AG09309 (cell line): ENCODE measurements around the gene SPCS2.

ENCODE experiments used
- DNase-seq: peaks from one replicate; pipeline ENCODE4 v3.0.0-alpha.2; 2010; ENCODE audit warnings: low read depth
- H3K4me3 ChIP-seq: 2 replicates; pipeline ENCODE4 v1.5.1; 2011; ENCODE audit warnings: mild to moderate bottlenecking, low read depth, low read length, moderate library complexity; ENCODE audit not compliant: control insufficient read depth
- TF ChIP-seq, protein P1 (sequence below): IDR thresholded peaks from 2 replicates; pipeline ENCODE4 v1.5.1; 2011; ENCODE audit warnings: mild to moderate bottlenecking, low read depth, low read length, inconsistent platforms; ENCODE audit not compliant: insufficient read depth, control insufficient read depth; ENCODE audit errors: missing control alignments

Gene SPCS2

GRCh38 chr11:74948546-74948897, 544 bp upstream of the SPCS2 start:
- DNase-seq = no peak
- TF ChIP-seq, protein P1, sequence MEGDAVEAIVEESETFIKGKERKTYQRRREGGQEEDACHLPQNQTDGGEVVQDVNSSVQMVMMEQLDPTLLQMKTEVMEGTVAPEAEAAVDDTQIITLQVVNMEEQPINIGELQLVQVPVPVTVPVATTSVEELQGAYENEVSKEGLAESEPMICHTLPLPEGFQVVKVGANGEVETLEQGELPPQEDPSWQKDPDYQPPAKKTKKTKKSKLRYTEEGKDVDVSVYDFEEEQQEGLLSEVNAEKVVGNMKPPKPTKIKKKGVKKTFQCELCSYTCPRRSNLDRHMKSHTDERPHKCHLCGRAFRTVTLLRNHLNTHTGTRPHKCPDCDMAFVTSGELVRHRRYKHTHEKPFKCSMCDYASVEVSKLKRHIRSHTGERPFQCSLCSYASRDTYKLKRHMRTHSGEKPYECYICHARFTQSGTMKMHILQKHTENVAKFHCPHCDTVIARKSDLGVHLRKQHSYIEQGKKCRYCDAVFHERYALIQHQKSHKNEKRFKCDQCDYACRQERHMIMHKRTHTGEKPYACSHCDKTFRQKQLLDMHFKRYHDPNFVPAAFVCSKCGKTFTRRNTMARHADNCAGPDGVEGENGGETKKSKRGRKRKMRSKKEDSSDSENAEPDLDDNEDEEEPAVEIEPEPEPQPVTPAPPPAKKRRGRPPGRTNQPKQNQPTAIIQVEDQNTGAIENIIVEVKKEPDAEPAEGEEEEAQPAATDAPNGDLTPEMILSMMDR = no peak
- H3K4me3 ChIP-seq = peak overlapping the region; percentile 94

- TF ChIP-seq, protein P1 = no peak
- DNase-seq = no peak
- H3K4me3 ChIP-seq = peak overlapping the region; percentile 94
These were observed 679 bp downstream of the SPCS2 start for GRCh38 chr11:74949753-74950137.

DNA sequence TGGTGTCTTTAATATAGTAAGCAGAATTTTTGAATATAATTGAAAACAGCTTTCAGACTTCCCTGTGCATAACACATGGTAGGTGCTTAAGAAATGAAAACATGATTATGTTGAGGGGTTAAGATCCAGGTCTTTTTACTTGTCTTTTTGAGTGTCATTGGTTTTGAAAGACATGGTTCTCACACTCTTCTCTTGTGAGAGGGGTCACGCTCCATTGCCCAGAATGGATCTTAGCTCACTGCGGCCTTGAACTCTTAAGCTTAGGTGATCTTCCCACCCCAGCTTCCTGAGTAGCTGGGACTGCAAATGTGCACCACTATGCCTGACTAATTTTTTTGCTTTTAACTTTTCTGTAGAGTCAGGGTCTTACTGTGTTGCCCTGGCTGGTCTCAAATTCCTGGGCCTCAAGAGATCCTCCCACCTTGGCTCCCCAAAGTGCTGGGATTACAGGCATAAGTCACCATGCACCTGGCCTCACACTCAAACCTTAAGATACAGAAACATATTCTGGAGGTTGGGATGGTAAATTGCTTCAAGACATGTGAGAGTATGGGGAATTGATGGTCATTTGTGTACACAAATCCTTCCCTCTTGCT, 1.4 kb downstream of the SPCS2 start:
- H3K4me3 ChIP-seq = peak overlapping the region; percentile 94
- TF ChIP-seq, protein P1 = no peak
- DNase-seq = no peak

DNA sequence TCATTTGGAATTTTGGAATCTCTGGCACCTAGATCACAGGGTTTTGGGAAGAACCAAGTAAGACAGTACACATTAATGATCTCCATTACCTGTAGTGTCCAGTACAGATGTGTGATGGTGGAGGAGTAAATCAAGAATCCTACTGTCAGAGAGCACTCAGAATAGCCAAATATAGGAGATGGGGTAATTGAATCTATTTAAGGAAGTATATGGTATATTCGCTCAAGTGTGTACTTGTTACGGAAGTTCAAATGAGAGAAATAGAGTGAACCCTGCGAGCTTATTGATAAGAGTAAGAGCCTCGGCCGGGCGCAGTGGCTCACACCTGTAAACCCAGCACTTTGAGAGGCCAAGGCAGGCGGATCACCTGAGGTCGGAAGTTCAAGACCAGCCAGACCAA, 2.2 kb downstream of the SPCS2 start:
- H3K4me3 ChIP-seq = no peak overlapping the region
- no peak for DNase-seq
- TF ChIP-seq, protein P1 = no peak

GRCh38 chr11:74952752-74953151, 3.7 kb downstream of the SPCS2 start:
- no peak for DNase-seq
- no peak overlapping the region for H3K4me3 ChIP-seq
- TF ChIP-seq, protein P1 = no peak

GRCh38 chr11:74953451-74953850, 4.4 kb downstream of the SPCS2 start:
- no peak overlapping the region for H3K4me3 ChIP-seq
- TF ChIP-seq, protein P1 = no peak
- no peak for DNase-seq

DNA sequence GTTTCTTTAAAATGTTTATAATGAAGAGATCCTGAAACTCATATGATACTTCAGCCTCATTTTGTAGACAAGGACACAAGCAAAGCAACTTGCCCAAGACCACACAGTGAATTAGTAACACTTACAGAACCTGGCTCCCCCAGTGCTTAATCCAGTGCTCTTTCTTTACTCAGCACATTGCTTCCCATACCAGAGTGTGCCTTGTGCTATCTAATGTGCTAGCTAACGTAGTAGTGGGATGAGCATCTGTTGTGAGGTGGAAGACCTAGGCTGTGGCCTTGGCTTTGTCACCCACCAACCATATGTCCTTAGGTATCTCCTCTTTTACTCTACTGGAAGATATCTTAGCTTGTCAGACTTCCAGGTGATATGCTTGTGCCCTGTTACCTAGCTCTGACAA, 5.1 kb downstream of the SPCS2 start:
- no peak for DNase-seq
- TF ChIP-seq, protein P1 = no peak
- no peak overlapping the region for H3K4me3 ChIP-seq
